ENCODE data around the gene ZSWIM7.

GRCh38 chr17:16033729-16034349 is 34.3 kb upstream of the ZSWIM7 start:
- TF ChIP-seq, protein P1, sequence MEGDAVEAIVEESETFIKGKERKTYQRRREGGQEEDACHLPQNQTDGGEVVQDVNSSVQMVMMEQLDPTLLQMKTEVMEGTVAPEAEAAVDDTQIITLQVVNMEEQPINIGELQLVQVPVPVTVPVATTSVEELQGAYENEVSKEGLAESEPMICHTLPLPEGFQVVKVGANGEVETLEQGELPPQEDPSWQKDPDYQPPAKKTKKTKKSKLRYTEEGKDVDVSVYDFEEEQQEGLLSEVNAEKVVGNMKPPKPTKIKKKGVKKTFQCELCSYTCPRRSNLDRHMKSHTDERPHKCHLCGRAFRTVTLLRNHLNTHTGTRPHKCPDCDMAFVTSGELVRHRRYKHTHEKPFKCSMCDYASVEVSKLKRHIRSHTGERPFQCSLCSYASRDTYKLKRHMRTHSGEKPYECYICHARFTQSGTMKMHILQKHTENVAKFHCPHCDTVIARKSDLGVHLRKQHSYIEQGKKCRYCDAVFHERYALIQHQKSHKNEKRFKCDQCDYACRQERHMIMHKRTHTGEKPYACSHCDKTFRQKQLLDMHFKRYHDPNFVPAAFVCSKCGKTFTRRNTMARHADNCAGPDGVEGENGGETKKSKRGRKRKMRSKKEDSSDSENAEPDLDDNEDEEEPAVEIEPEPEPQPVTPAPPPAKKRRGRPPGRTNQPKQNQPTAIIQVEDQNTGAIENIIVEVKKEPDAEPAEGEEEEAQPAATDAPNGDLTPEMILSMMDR (IDR thresholded peaks at IDR 0.05) = no peak
- no peak for TF ChIP-seq POLR2A (IDR thresholded peaks at IDR 0.05)

Measured in testis (tissue), 2 donors.